Fibroblast of lung (primary cell): Measurements from ENCODE around the gene SYNM. TPM values are rescaled to one million over a fixed set of nuclear protein-coding genes. Genes with fewer than 3 reads are reported as not detected.

ENCODE experiments used
- DNase-seq, 2 donors: peaks; one replicate each; pipeline versions ENCODE4 v3.0.0 to v3.0.0-alpha.2; 2010; ENCODE audit warnings: low read depth in 2 of 2
- H2AFZ ChIP-seq: 2 replicates; pipeline ENCODE4 v1.5.1; 2012; ENCODE audit warnings: low read length, control low read depth, inconsistent platforms
- H3K27ac ChIP-seq: 2 replicates; pipeline ENCODE4 v1.5.1; 2011; ENCODE audit warnings: low read length, control low read depth; ENCODE audit not compliant: insufficient read depth
- H3K27me3 ChIP-seq: 2 replicates; pipeline ENCODE4 v1.5.1; 2011; ENCODE audit warnings: mild to moderate bottlenecking, low read length; ENCODE audit not compliant: control insufficient read depth, insufficient read depth
- H3K36me3 ChIP-seq: 2 replicates; pipeline ENCODE4 v1.5.1; 2011; ENCODE audit warnings: low read length; ENCODE audit not compliant: control insufficient read depth, insufficient read depth
- H3K4me1 ChIP-seq: 2 replicates; pipeline ENCODE4 v1.5.1; 2011; ENCODE audit warnings: low read length; ENCODE audit not compliant: control insufficient read depth, insufficient read depth; ENCODE audit errors: extremely low read depth
- H3K4me2 ChIP-seq: 2 replicates; pipeline ENCODE4 v1.5.1; 2011; ENCODE audit warnings: low read length, control low read depth; ENCODE audit not compliant: insufficient read depth; ENCODE audit errors: extremely low read depth
- H3K4me3 ChIP-seq, 4 experiments: fragments of 200-600 bp in 1 of 4; sonication (generic) in 1 of 4; replicated peaks in 1 of 4; 2 replicates each; pipeline ENCODE4 v1.5.1; 2011 to 2016; ENCODE audit warnings: low read length in 4 of 4, low read depth in 3 of 4, mild to moderate bottlenecking in 3 of 4, control low read depth in 2 of 4, inconsistent platforms in 1 of 4, mixed read lengths in 1 of 4; ENCODE audit not compliant: insufficient read depth in 1 of 4; ENCODE audit errors: control extremely low read depth in 1 of 4
- H3K79me2 ChIP-seq: 2 replicates; pipeline ENCODE4 v1.5.1; 2012; ENCODE audit warnings: mild to moderate bottlenecking, low read length, inconsistent platforms; ENCODE audit not compliant: control insufficient read depth, insufficient read depth
- H3K9ac ChIP-seq: 2 replicates; pipeline ENCODE4 v1.5.1; 2011; ENCODE audit warnings: mild to moderate bottlenecking, low read length, control low read depth; ENCODE audit not compliant: insufficient read depth
- H3K9me3 ChIP-seq: 2 replicates; pipeline ENCODE4 v1.5.1; 2012; ENCODE audit warnings: low read depth, low read length; ENCODE audit not compliant: control insufficient read depth, insufficient read depth
- H4K20me1 ChIP-seq: 2 replicates; pipeline ENCODE4 v1.5.1; 2011; ENCODE audit warnings: low read length; ENCODE audit not compliant: control insufficient read depth, insufficient read depth; ENCODE audit errors: extremely low read depth
- EZH2 ChIP-seq: IDR thresholded peaks from 2 replicates; pipeline ENCODE4 v1.5.1; 2012; ENCODE audit warnings: low read length, control low read depth, mild to moderate bottlenecking; ENCODE audit errors: missing control alignments
- polyA plus RNA-seq, 2 donors: library from polyadenylated mRNA; depleted of rRNA in 1 of 2; stranded (reverse) in 1 of 2; unstranded in 1 of 2; fragments of >200 nt; gene quantifications; 2 replicates each; pipeline ENCODE4 v1.2.1, GENCODE V29; 2011 to 2012; ENCODE audit warnings: missing spikeins in 1 of 2
- total RNA-seq: library from RNA; depleted of rRNA; stranded (reverse); fragments of >200 nt; gene quantifications from 2 replicates; pipeline ENCODE4 v1.2.1, GENCODE V29; 2014
- TF ChIP-seq, protein P1 (sequence below), 2 donors: IDR thresholded peaks in 1 of 2; conservative IDR thresholded peaks in 1 of 2; 1 replicate in 1 of 2; 2 replicates in 1 of 2; pipeline ENCODE4 v1.5.1; 2011 to 2012; ENCODE audit warnings: low read length in 2 of 2, control low read depth in 1 of 2, inconsistent platforms in 1 of 2, low read depth in 1 of 2, mild to moderate bottlenecking in 1 of 2

The SYNM gene
- total and polyA plus RNA-seq, 2 donors (not counting 1 experiment from before 2014, with no cell fraction given): 1.8 to 8.6 TPM

DNA sequence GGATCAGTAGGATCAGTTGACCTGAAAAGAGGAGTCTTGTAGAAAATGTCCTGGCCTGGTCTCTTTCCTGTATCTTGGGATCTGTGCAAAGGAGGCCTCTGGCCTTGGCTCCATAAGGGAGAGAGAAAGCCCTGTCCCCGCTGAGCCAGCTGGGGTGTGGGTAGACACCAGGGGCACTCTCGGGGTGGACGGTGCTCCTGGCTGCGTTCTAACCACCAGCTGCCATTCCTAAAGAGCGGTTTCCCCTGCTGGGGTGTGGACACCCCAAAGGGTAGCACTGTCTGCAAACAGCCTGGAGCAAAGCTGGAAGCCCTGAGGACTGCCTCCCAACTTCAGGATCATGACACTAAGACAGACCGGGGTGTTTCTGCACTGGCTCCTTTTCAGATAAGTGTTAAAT lies 23.5 kb downstream of the SYNM start:
- H3K4me1 ChIP-seq: peaks cover 12% of the 10 kb centered on the region
- no peak for DNase-seq
- H2AFZ ChIP-seq: no peak overlapping the region
- no peak for TF ChIP-seq EZH2
- TF ChIP-seq, protein P1, sequence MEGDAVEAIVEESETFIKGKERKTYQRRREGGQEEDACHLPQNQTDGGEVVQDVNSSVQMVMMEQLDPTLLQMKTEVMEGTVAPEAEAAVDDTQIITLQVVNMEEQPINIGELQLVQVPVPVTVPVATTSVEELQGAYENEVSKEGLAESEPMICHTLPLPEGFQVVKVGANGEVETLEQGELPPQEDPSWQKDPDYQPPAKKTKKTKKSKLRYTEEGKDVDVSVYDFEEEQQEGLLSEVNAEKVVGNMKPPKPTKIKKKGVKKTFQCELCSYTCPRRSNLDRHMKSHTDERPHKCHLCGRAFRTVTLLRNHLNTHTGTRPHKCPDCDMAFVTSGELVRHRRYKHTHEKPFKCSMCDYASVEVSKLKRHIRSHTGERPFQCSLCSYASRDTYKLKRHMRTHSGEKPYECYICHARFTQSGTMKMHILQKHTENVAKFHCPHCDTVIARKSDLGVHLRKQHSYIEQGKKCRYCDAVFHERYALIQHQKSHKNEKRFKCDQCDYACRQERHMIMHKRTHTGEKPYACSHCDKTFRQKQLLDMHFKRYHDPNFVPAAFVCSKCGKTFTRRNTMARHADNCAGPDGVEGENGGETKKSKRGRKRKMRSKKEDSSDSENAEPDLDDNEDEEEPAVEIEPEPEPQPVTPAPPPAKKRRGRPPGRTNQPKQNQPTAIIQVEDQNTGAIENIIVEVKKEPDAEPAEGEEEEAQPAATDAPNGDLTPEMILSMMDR (conservative IDR thresholded peaks at IDR 0.05 in 1 of 2, IDR thresholded peaks at IDR 0.05 in 1 of 2; ENCODE audit: low read depth in 1 of 2, low read length in 2 of 2): no peak
- H3K4me3 ChIP-seq: no peak overlapping the region
- no peaks in the 10 kb centered on the region for H3K27me3 ChIP-seq
- H3K9me3 ChIP-seq: no peaks in the 10 kb centered on the region
- H3K36me3 ChIP-seq: peaks cover 3% of the 10 kb centered on the region
- H4K20me1 ChIP-seq: no peaks in the 10 kb centered on the region
- H3K27ac ChIP-seq: no peak overlapping the region
- no peak overlapping the region for H3K9ac ChIP-seq
- no peaks in the 10 kb centered on the region for H3K79me2 ChIP-seq
- H3K4me2 ChIP-seq: no peak overlapping the region

DNA sequence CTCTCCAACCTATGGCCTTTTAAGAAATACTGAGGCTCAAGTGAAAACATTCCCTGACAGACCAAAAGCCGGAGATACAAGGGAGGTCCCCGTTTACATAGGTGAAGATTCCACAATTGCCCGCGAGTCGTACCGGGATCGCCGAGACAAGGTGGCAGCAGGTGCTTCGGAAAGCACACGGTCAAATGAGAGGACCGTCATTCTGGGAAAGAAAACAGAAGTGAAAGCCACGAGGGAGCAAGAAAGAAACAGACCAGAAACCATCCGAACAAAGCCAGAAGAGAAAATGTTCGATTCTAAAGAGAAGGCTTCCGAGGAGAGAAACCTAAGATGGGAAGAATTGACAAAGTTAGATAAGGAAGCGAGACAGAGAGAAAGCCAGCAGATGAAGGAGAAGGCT lies 24.8 kb downstream of the SYNM start:
- Histone ChIP-seq H3K27ac (no peak overlapping the region), H3K9me3 (no peaks in the 10 kb centered on the region), H3K79me2 (no peaks in the 10 kb centered on the region), H4K20me1 (no peaks in the 10 kb centered on the region), H3K9ac (no peak overlapping the region), H2AFZ (no peak overlapping the region), H3K4me1 (peaks cover 2% of the 10 kb centered on the region), H3K36me3 (peaks cover 3% of the 10 kb centered on the region), H3K4me2 (no peak overlapping the region), H3K4me3 (no peak overlapping the region), H3K27me3 (no peaks in the 10 kb centered on the region)
- no peak for TF ChIP-seq EZH2
- TF ChIP-seq, protein P1 (conservative IDR thresholded peaks at IDR 0.05 in 1 of 2, IDR thresholded peaks at IDR 0.05 in 1 of 2; ENCODE audit: low read depth in 1 of 2, low read length in 2 of 2): no peak
- DNase-seq: no peak

DNA sequence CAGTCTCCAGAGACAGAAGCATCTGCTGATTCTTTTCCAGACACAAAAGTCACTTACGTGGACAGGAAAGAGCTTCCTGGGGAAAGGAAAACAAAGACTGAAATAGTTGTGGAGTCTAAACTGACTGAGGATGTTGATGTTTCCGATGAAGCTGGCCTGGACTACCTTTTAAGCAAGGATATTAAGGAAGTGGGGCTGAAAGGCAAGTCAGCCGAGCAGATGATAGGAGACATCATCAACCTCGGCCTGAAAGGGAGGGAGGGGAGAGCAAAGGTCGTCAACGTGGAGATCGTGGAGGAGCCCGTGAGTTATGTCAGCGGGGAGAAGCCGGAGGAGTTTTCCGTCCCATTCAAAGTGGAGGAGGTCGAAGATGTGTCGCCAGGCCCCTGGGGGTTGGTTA lies 25.4 kb downstream of the SYNM start:
- Histone ChIP-seq H3K4me2 (no peak overlapping the region), H2AFZ (no peak overlapping the region)

More for the DNA sequence above, 25.4 kb downstream of the SYNM start:
- peaks cover 3% of the 10 kb centered on the region for H3K36me3 ChIP-seq
- no peak overlapping the region for H3K4me3 ChIP-seq
- DNase-seq: no peak
- no peaks in the 10 kb centered on the region for H3K27me3 ChIP-seq
- no peaks in the 10 kb centered on the region for H3K79me2 ChIP-seq
- no peak overlapping the region for H3K9ac ChIP-seq
- no peaks in the 10 kb centered on the region for H4K20me1 ChIP-seq
- TF ChIP-seq EZH2: no peak
- TF ChIP-seq, protein P1 (conservative IDR thresholded peaks at IDR 0.05 in 1 of 2, IDR thresholded peaks at IDR 0.05 in 1 of 2; ENCODE audit: low read depth in 1 of 2, low read length in 2 of 2): no peak
- H3K9me3 ChIP-seq: no peaks in the 10 kb centered on the region
- no peaks in the 10 kb centered on the region for H3K4me1 ChIP-seq
- no peak overlapping the region for H3K27ac ChIP-seq
